Activated CD4-positive, alpha-beta T cell treated with anti-CD3 and anti-CD28 coated beads, Interleukin-2, amount 50 U/mL, for 24 hours (primary cell): Measurements from ENCODE around the gene FBXO7.
"Not testable (repeated sequence)": the region's sequence is repeated elsewhere in the genome, so short reads cannot be mapped to it uniquely, and the experiment has no call there.

ENCODE experiments used
- DNase-seq, 2 donors: peaks; one replicate each; pipeline ENCODE4 v3.0.0-alpha.2; 2020; ENCODE audit warnings: low read depth in 1 of 2, low spot score in 1 of 2

The FBXO7 gene

GRCh38 chr22:32474635-32475467 is at the start of gene FBXO7:
Gene FBXO7 (plus strand): TSS chr22:32474811. CDS start chr22:32475003, 192 bp downstream.
- peak; percentile 66 to 80 for DNase-seq

GRCh38 chr22:32426881-32427280 is 47.7 kb upstream of the FBXO7 start:
- no peak for DNase-seq

- no peak for DNase-seq
Measured at GRCh38 chr22:32430352-32430751, 44.3 kb upstream of the FBXO7 start.

- DNase-seq = no peak
Measured at GRCh38 chr22:32444068-32444467, 30.5 kb upstream of the FBXO7 start.

GRCh38 chr22:32446321-32446720 is 28.3 kb upstream of the FBXO7 start:
- DNase-seq = no peak

- DNase-seq = no peak
Measured at GRCh38 chr22:32448980-32449379, 25.6 kb upstream of the FBXO7 start.

- DNase-seq = no peak
Measured at GRCh38 chr22:32457031-32457430, 17.6 kb upstream of the FBXO7 start.

GRCh38 chr22:32462452-32462851 is 12.2 kb upstream of the FBXO7 start:
- no peak for DNase-seq

- no peak for DNase-seq
Measured at GRCh38 chr22:32465661-32466060, 8.9 kb upstream of the FBXO7 start.

- no peak for DNase-seq
Measured at GRCh38 chr22:32466496-32466895, 8.1 kb upstream of the FBXO7 start.

- no peak for DNase-seq
Measured at GRCh38 chr22:32469799-32470212, 4.8 kb upstream of the FBXO7 start.

- DNase-seq = peak in 1 of 2 donors; percentile 42
Measured at GRCh38 chr22:32473388-32473952, 1.1 kb upstream of the FBXO7 start.

GRCh38 chr22:32475468-32476010 is 928 bp downstream of the FBXO7 start:
- DNase-seq = no peak

GRCh38 chr22:32476281-32477195 is 1.9 kb downstream of the FBXO7 start:
- no peak for DNase-seq

- DNase-seq = no peak
Measured at GRCh38 chr22:32477596-32477995, 3.0 kb downstream of the FBXO7 start.

GRCh38 chr22:32478552-32478951 is 3.9 kb downstream of the FBXO7 start:
- DNase-seq = not testable (repeated sequence)

GRCh38 chr22:32478994-32479393 is 4.4 kb downstream of the FBXO7 start:
- DNase-seq = no peak

GRCh38 chr22:32480238-32480637 is 5.6 kb downstream of the FBXO7 start:
- no peak for DNase-seq

- peak in 1 of 2 donors; percentile 42 for DNase-seq
Measured at GRCh38 chr22:32482708-32483107, 8.1 kb downstream of the FBXO7 start.

- DNase-seq = no peak
Measured at GRCh38 chr22:32486656-32487390, 12.2 kb downstream of the FBXO7 start.

- DNase-seq = no peak
Measured at GRCh38 chr22:32487461-32487860, 12.8 kb downstream of the FBXO7 start.
